A549 treated with ZK216348 at 1 μM for 4 hours (cell line): ENCODE results near the gene CPB1. TPM values are rescaled to one million over a fixed set of nuclear protein-coding genes. Genes with fewer than 3 reads are reported as not detected.

Source experiments
- total RNA-seq: library from RNA; stranded (reverse); fragments of 200-300 nt; extraction: Qiagen RNA extraction; gene quantifications from 5 replicates; pipeline ENCODE4 v1.2.3, GENCODE V29; 2022; ENCODE audit warnings: low read depth

The CPB1 gene
- not detected in 5 replicates for total RNA-seq

DNA sequence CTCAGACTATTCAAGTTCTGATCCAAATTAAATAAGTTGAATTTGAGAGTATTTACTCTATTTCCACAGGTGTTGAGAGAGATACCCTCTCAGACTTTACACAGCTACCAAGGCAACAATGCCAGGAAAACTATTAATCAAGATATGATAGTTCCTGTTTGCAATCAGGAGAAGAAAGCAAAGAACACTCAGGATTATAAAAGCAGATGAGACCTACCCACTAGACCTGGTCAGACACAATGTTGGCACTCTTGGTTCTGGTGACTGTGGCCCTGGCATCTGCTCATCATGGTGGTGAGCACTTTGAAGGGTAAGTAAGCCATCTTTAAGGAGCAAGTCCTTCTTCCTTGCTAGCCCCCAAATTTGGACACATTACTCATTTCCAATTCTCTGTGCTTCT lies at the start of gene CPB1:
Gene CPB1 (plus strand): TSS at position 227 of the 400 bp plus-strand sequence. CDS start 13 bp downstream, at position 240.

GRCh38 chr3:148865049-148865448 lies 37.4 kb downstream of the CPB1 start, which contains the start of gene CPA3:
Gene CPA3, plus strand, starts transcription at chr3:148865296. Its CDS starts 12 bp downstream, at chr3:148865308.

Other genes starting within 250 kb of the CPB1 start
- 0.19 to 0.68 TPM (median 0.54 TPM) in 5 replicates for gene AGTR1, start 129.9 kb upstream of the CPB1 start, total RNA-seq
- gene CPA3, start 37.5 kb downstream of the CPB1 start, total RNA-seq, result not detected in 5 replicates
- 32.6 to 36.9 TPM (median 33.2 TPM) in 5 replicates for gene GYG1, start 163.7 kb downstream of the CPB1 start, total RNA-seq